Left renal pelvis (tissue), 4 donors: Measurements from ENCODE around the gene UBR3. TPM values are rescaled to one million over a fixed set of nuclear protein-coding genes. Genes with fewer than 3 reads are reported as not detected.
A peak's percentile ranks its signal among the peaks of the same experiment; 100 is the strongest.
"Not testable (repeated sequence)": the region's sequence is repeated elsewhere in the genome, so short reads cannot be mapped to it uniquely, and the experiment has no call there.

Source experiments
- DNase-seq, 4 donors: peaks; one replicate each; pipeline ENCODE4 v3.0.0-alpha.2; 2013; ENCODE audit warnings: low read depth in 4 of 4, low spot score in 3 of 4
- polyA plus RNA-seq, 4 donors: library from polyadenylated mRNA; unstranded; fragments of 120-200 nt; gene quantifications; one replicate each; pipeline ENCODE4 v1.2.1, GENCODE V29; 2013; ENCODE audit not compliant: insufficient read length in 4 of 4

UBR3 gene
- polyA plus RNA-seq, 4 donors, result 39.4 to 44.2 (median 40.9) TPM

DNA sequence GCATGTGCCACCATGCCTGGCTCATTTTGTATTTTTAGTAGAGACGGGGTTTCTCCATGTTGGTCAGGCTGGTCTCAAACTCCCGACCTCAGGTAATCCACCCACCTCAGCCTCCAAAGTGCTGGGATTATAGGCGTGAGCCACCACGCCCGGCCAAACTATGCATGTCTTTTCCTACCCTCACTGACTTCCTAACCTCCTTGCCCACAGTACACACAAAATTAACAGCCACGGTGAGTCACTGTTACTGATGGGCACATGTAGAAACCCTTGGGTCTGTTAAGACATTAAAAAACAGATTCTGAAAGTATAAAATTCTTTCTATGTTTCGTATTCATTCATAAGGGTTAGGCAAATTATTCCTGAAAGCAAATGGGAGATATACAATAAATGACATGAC lies 7.2 kb upstream of the UBR3 start:
- not testable (repeated sequence) for DNase-seq

DNA sequence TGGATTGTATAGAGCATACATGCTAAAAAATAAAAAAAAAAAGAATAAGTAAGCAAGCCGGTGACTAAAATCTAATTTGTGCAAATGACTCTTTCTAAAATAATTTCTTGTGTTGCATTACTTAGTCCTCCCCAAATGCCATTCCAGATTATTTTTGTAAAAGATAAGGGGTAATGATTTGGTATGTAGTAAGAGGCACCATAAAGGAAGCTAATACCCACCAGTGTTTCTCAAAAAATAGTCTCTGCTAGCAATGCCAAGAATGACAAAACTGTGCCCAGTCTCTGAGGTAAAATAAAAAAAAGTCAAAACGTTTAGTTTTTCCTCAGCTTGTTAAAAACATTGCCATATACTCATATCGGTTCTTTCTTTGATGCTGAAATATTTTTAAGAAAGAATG lies 5.2 kb upstream of the UBR3 start:
- DNase-seq, result no peak

DNA sequence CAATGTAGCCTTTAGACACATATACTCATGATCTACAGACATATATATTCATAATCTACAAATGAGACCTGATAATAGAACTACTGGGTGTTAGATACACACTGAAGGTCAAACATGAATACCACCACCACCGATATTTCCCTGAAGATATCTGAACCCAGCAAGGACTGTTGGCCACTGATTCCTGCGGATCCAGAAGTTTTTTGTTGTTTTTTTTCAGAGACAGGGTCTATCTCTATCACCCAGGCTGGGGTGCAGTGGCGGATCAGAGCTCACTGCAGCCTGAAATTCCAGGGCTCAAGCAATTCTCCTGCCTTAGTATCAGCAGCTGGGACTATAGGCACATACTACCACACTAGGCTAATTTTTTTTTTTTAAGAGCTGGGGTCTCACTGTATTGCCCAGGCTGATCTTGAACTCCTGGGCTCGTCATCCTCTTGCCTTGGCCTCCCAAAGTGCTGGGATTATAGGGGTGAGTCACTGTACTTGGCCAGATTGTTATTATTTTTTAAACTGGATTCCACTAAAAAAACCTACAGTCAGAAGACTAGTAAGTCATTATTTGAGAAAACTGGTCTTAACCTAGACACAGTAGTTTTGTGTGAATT lies 4.4 kb upstream of the UBR3 start:
- DNase-seq, result no peak

DNA sequence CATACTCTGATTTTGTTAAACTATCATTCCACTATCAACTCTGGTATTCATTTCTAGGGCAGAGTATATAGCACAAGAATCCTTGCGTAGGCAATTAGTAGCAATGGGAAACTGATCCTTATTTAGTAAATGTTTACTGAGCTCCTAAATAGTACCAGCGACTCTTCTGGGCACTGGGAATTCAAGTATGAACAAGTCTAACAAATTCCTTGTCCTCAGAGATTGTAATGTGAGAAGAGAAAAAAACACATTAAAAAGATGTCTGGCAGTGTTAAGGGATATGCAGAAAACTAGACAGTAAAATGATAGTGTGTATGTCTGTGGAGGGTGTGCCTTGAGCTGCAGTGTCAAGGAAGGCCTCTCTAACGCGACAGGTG lies 3.3 kb upstream of the UBR3 start:
- DNase-seq, result no peak

DNA sequence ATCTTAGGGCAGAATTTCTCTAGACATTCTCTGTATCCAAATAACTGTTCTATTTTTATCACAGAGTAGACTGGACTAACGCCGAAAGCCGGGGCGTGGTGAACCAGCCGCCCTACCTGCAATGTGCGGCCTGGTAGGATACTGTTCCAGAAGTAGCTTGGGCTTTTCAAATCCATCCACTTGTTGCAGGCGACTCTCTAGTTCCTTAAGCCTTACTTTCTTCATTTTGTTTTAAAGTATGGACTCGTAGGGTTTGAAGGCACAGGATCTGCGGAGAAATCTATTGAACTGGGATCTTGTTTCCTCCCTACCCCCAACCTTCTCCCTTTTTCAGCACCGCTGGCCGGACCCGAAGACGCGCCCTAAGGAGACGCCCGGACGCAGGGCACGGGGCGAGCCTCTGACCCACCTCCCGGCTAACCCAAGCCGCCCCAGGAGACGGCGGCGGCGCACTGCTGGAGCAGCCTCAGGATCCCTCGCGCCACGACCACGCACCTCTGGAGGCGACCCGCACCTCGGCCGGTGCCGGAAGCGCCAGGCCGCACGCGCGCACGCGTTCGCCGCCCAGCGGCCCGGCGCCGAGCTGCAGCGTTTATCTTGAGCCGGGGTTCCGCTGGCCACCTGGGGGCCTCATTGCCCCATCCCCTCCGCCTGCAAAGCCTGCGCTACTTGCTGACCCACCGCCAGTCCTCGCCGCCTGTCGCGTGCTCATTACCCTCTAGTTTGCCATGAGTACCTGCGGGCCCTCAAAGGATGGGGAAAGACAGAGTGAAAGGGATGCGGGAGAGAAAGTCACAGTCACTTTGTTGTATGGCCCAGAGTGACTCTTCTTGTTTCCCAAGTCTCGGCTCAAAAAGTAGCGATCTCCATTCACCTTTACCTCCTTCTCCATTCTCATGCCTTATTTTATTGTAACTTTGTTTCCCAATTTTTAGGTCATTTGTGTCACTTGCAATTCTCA lies 2.6 kb upstream of the UBR3 start, which contains the start of gene METTL5:
Gene METTL5 (minus strand): TSS at position 533 of the 961 bp plus-strand sequence. CDS start 308 bp downstream, at position 225.
- peak in 3 of 4 donors; percentile 54 to 69 (median 63) for DNase-seq

DNA sequence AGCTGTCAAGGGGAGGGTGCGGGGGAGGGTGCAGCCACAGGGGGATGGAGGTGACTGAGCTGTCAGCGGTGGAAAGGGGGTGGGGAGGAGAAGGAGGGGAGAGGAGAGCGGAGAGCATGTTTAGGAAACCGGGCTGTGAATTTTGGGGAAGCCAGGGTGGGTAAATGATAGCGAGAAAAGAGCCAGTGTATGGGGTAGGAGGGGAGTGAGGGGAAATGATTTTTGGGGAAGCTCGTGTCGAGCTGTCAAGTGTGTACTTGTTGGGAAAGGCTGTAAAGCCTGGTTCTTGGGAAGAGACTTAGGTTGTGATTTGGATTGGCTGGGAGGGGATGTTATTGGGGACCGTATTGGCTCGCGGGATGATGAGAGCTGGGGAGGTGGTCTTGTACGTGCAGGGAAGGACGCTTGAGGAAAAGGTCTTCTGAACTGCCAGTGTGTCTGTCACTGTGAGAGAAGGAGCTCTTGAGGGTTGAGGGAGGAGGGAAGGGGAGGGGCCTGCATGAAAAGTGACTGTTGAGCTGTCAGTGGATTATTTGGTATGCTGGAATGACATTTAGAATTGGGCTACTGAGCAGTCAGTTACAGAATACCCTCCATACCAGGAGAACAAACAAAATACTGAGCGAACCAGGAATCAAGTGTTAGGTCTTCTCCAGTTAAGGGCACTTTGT lies 1.0 kb downstream of the UBR3 start:
- peak in 2 of 4 donors; percentile 1 to 29 for DNase-seq

DNA sequence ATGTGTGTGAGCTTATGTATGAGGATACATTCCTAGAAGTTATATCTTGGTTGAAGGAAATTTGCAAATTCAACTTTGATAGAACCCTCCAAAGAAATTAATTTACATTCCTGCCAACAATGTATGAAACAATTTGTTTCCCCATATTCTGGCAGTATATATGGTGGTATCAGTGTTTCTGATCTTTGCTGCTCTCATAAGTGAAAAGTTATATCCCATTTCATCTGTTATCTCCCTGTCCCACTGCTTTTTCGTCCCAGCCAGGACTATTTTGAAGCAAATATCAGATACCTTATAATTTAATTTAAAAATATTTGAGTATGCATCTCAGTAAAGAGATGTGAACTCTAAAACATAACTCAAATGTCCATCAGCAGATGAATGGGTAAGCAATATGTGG lies 7.1 kb downstream of the UBR3 start:
- DNase-seq, result no peak

DNA sequence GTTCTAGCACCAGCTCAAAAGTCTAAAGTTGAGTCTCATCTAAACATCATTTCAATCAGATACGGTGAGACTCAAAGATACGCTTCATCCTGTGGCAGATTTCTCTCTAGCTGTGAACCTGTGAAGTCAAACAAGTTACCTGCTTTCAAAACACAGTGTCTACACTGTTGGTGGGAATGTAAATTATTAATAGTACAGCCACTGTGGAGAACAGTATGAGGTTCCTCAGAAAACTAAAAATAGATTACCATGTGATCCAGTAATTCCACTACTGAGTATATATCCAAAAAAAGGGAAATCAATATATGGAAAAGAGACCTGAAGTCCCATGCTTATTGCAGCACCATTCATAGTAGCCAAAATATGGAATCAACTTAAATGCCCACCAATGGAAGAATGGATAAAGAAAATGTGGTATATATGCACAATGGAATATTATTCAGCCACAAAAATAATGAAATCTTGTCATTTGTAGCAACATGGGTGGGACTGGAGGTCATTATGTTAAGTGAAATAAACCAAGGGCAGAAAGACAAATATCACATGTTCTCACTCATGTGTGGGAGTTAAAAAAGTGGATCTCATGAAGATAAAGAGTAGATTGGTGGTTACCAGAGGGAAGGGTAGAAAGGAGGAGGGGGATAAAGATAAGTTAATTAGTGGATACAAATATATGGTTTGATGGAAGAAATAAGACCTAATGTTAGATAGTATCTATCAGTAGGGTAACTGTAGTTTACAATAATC lies 11.7 kb downstream of the UBR3 start:
- DNase-seq, result no peak

DNA sequence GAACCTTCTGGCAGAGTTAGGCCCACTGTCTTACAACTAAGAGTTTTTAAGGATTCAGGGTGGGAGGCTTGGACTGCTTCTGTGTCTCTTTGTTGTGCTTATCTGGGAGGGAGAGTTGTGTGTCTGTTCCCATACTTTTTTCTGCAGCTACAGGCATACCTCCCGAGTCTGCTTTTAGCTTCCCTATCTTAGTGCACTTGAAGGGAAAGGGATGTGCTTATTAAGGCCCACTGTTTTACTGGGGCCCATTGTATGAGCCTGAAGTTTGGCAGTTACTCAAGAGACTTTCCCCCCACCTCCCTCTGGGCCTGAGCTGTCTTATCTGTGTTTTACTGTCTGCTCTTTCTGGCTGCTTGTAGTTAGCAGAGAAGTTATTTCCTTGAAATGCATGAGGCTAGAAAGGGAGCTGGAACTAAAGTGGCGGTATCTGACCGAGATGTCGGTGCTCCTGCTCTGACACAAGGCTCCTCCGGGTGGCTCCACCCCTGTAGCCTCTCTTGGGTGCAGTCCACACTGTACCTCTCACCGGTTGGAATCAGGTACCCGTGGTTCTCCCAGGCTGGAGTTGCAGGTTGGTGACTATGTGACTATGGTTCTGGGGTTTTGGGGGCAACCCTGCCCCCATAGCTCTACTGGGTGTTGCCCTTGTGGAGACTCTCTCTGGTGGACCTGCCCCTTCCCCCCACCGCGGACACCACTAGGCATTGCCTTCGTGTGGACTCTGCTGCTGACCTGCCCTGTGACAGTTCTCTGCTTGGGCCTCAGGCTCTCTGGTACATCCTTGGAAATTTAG lies 12.9 kb downstream of the UBR3 start:
- peak in 1 of 4 donors; percentile 1 for DNase-seq

DNA sequence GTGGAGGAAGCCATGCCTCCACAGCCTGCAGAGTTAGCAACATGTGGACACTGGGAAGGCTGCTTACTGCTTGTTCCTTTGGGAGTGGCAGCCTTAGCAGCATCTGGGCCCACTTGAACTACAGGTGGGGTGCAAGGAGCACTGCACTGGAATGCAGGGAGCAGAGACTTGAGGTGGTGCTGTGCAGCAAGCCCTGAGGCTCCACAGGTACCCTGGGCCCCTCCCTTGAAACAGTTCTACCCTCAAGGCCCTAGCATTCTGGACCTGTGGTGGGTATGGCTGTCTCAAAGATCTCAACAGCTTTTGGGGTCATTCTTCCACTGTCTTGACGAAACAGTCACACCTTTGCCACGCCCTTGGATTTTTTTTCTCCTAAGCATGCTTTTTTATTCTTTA lies 13.5 kb downstream of the UBR3 start:
- DNase-seq, result no peak

DNA sequence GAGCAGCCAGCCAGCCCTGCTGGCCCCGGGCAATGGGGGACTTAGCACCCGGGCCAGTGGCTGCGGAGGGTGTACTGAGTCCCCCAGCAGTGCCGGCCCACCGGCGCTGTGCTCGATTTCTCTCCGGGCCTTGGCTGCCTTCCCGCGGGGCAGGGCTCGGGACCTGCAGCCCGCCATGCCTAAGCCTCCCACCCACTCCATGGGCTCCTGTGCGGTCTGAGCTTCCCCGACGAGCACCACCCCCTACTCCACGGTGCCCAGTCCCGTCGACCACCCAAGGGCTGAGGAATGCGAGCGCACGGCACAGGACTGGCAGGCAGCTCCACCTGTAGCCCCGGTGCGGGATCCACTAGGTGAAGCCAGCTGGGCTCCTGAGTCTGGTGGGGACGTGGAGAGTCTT lies 14.4 kb downstream of the UBR3 start:
- not testable (repeated sequence) for DNase-seq

DNA sequence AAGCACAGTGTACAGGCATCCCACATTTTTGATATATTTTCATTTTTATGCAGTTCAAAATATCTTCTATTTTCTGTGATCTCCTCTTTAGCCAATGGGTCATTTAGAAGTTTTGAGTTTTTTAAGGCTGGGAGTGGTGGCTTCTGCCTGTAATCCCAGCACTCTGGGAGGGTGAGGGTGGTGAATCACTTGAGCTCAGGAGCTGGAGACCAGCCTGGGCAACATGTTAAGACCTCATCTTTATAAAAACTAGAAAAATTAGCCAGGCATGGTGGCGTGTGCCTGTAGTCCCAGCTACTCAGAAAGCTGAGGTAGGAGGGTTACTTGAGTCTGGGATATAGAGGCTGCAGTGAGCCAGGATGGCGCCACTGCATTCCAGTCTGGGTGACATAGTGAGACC lies 17.8 kb downstream of the UBR3 start:
- no peak for DNase-seq

DNA sequence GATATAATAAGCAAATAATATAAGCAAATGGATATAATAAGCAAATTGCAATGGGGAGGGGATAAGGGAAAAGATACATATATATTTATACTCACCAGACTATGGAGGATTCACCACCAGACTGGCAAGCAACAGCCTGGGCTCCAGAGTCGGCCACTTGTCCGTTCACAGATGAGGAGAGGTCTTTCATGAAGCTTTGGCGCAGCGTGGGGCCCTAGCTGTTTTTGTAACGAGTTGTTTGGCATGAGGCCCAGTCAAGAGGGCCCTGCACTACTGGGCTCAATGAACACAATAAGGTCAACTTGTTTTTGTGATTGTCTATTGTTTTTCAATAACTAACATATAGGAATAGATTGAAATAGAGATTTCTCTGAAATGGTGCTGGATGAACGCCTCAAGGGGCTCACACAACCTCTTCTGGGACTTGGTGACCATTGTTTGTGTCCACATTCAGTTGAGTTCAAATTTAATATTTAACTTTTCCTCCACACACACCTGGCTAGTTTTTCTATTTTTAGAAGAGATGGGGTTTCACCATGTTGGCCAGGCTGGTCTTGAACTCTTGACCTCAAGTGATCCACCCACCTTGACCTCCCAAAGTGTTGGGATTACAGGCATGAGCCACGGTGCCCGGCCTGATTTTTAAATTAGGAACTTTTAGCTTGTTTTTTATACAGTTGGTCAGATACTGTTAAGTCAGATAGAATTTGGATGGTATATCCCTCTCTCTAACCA lies 21.9 kb downstream of the UBR3 start:
- DNase-seq, result not testable (repeated sequence)

DNA sequence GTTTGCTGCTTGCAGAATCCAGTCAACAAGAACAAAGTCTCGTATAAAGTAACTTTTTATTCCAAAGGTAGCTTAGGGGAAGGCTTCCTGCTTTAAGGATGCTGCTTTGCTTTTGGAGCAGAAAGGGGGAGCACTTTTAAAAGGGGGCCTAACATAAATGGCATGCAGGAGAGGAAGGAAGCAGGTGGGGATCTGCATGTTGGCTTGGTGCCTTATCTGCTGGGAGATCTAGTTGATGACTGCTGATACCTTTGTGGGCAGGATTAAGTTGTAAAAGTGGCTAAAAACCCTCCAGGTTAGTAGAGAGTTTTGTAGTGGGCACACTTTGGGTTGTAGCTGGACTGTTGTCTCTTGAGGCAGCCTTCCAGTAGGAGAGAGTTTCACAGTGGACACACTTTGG lies 22.5 kb downstream of the UBR3 start:
- no peak for DNase-seq

DNA sequence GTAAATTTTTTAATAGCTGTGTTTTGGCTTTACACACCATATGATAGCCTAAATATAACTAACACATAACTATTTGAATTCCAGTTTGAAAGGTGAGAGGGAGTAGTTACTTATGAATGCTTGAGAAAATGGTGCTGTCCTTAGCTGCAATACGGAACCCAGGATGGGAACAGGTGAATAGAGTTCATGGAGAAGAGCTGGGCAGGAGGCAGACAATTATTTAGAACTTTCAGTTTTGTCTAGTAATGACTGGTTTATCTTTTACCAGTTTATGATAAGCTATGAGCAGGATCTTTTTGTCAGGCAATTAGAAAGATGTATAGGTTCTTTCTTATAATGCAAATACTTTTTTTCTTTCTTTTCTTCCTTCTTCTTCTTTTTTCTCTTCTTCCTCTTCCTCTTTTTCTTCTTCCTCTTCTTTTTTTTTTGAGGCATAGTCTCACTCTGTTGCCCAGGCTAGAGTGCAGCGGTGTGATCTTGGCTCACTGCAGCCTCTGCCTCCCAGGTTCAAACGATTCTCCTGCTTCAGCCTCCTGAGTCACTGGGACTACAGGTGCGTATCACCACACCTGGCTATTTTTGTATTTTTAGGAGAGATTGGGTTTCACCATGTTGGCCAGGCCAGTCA lies 25.9 kb downstream of the UBR3 start:
- DNase-seq, result no peak

DNA sequence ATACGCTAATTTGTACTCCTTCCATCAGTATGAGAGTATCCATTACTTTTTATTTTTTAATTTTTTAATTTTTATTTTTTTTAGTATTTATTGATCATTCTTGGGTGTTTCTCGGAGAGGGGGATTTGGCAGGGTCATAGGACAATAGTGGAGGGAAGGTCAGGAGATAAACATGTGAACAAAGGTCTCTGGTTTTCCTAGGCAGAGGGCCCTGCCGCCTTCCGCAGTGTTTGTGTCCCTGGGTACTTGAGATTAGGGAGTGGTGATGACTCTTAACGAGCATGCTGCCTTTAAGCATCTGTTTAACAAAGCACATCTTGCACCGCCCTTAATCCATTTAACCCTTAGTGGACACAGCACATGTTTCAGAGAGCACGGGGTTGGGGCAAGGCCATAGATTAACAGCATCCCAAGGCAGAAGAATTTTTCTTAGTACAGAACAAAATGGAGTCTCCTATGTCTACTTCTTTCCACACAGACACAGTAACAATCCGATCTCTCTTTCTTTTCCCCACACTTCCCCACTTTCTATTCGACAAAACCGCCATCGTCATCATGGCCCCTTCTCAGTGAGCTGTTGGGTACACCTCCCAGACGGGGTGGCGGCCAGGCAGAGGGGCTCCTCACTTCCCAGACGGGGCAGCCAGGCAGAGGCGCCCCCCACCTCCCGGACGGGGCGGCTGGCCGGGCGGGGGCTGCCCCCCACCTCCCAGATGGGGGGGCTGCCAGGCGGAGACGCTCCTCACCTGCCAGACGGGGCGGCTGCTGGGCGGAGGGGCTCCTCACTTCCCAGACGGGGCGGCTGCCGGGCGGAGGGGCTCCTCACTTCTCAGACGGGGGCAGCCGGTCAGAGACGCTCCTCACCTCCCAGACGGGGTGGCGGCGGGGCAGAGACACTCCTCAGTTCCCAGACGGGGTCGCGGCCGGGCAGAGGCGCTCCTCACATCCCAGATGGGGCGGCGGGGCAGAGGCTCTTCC lies 28.3 kb downstream of the UBR3 start:
- not testable (repeated sequence) for DNase-seq

DNA sequence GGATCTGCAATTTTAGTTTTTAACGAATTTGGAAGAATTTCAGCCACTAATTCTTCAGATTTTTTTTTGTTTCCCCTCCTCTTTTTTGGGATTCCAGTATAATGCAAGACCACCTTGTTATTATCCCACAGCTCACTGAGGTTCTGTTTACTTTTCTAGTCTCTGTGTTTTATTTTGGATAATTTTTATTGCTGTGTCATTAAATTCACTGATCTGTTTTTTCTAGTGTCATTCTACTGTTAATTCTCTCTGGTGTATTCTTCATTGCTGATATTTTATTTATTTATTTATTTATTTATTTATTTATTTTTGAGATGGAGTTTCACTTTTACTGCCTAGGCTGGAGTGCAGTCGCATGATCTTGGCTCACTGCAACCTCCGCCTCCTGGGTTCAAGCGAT lies 32.2 kb downstream of the UBR3 start:
- no peak for DNase-seq

DNA sequence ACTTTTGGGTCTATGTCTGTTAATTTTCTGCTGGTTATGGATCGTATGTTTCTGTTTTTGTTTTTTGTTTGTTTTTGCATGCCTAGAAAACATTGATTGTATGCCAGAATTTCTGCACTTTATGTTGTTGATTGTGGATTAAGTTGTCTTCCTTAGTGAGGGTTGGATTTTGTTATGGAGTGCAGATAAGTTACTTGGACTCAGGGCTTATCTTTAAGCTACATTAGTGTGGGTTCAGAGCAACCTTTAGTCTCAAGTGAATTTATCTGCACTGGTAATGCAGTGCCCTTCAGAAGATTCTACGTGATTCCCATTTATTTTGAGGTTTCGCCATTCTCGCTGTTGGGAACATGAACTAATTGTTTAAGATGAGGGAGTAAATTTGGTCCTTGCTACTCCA lies 32.9 kb downstream of the UBR3 start:
- no peak for DNase-seq
